BLaER1 treated with 17β-estradiol and CSF1 and Interleukin-3, amounts not matched to agents 10 nM and 100 nM (cell line): ENCODE measurements around the gene ZNF106.
A peak's percentile ranks its signal among the peaks of the same experiment; 100 is the strongest.

ENCODE experiments used
- H3K27ac ChIP-seq, 11 experiments: shearing (Covaris generic); formaldehyde crosslinking; 2 replicates each; pipeline ENCODE4 v1.8.1; 2022
- H3K27me3 ChIP-seq, 11 experiments: shearing (Covaris generic); formaldehyde crosslinking; 2 replicates each; pipeline ENCODE4 v1.8.1; 2022
- H3K36me3 ChIP-seq, 11 experiments: shearing (Covaris generic); formaldehyde crosslinking; 2 replicates each; pipeline ENCODE4 v1.8.1; 2022
- H3K4me1 ChIP-seq, 10 experiments: shearing (Covaris generic); formaldehyde crosslinking; 2 replicates each; pipeline ENCODE4 v1.8.1; 2022
- H3K4me2 ChIP-seq, 11 experiments: shearing (Covaris generic); formaldehyde crosslinking; 2 replicates each; pipeline ENCODE4 v1.8.1; 2022
- H3K4me3 ChIP-seq, 10 experiments: shearing (Covaris generic); formaldehyde crosslinking; 2 replicates each; pipeline ENCODE4 v1.8.1; 2022
- H3K9ac ChIP-seq, 11 experiments: shearing (Covaris generic); formaldehyde crosslinking; 2 replicates each; pipeline ENCODE4 v1.8.1; 2022
- H3K9me3 ChIP-seq, 11 experiments: shearing (Covaris generic); formaldehyde crosslinking; replicated peaks in 1 of 11; 2 replicates each; pipeline ENCODE4 v1.8.1; 2022
- H4K20me1 ChIP-seq, 11 experiments: shearing (Covaris generic); formaldehyde crosslinking; 2 replicates each; pipeline ENCODE4 v1.8.1; 2022
- Cebpa-rat ChIP-seq, 11 experiments: shearing (Covaris generic); IDR thresholded peaks; 2 replicates each; pipeline ENCODE4 v1.8.1; 2022

The ZNF106 gene

DNA sequence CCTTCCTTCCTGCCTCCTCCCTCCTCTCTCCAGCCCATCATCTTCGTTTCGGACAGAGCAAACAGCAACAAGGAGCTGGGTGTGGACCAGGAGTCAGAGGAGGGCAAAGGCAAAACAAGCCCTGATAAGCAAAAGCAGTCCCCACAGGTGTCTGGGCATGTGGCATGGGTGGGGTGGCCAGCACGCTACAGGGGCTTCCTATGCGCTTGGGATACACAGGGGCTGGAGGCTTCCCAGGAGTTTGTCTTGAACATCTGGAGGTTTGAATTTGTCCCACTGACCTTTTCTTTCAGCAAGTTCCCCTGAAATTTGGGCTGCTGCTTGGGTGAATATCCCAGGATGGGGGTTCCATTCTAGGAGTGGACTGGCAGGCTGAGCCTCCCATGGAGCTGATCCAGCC is 82.8 kb downstream of the ZNF106 start:
- Histone ChIP-seq H3K27ac (no peak overlapping the region), H3K9ac (no peak overlapping the region), H3K27me3 (no peaks in the 10 kb centered on the region), H3K4me2 (no peak overlapping the region), H3K4me1 (peaks cover 6 to 16% (median 7%) of the 10 kb centered on the region in 10 experiments), H4K20me1 (peaks cover 0 to 15% (median 0%) of the 10 kb centered on the region in 11 experiments; a peak in 3 of 22 replicates), H3K4me3 (no peak overlapping the region), H3K36me3 (peaks cover 24 to 41% (median 32%) of the 10 kb centered on the region in 11 experiments), H3K9me3 (no peaks in the 10 kb centered on the region)
- no peak for TF ChIP-seq Cebpa-rat (IDR thresholded peaks at IDR 0.05)

DNA sequence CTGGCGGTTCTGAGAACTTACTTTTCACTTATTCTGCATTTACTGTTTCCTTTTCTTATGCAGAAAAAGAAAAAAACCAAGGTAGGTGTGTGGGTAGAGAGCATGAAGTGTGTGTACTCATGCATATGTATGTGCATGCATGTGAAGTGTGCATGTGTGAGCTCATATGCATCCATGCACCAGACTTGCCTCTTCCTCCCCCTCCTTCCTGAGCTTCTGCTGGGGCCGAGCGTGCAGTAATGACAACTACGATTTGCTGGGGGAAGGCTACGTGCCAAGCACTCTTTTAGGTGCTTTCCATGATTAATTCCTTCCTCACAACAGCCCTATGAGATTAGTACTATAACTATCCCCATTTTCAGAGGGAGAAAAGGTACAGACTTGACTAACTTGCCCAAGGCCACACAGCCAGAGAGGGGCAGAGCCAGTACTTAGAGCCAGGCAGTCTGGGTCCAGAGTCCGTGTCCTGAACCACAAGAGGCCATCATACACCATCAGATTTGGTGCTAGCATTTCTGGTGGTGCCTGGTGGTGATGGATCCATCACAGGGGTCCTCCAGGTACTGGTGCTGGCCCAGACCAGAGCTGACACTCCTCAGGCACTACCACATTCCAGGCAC is 85.0 kb downstream of the ZNF106 start:
- peaks cover 0 to 10% (median 0%) of the 10 kb centered on the region in 11 experiments; a peak in 1 of 22 replicates for H4K20me1 ChIP-seq
- TF ChIP-seq Cebpa-rat (IDR thresholded peaks at IDR 0.05), result no peak
- H3K9me3 ChIP-seq, result peaks cover 0 to 4% (median 0%) of the 10 kb centered on the region in 11 experiments; a peak in 1 of 22 replicates
- H3K27me3 ChIP-seq, result no peaks in the 10 kb centered on the region
- no peak overlapping the region for H3K4me3 ChIP-seq
- H3K36me3 ChIP-seq, result peaks cover 5 to 19% (median 11%) of the 10 kb centered on the region in 11 experiments
- H3K27ac ChIP-seq, result no peak overlapping the region
- H3K4me1 ChIP-seq, result peaks cover 28 to 37% (median 29%) of the 10 kb centered on the region in 10 experiments
- H3K4me2 ChIP-seq, result no peak overlapping the region
- no peak overlapping the region for H3K9ac ChIP-seq

DNA sequence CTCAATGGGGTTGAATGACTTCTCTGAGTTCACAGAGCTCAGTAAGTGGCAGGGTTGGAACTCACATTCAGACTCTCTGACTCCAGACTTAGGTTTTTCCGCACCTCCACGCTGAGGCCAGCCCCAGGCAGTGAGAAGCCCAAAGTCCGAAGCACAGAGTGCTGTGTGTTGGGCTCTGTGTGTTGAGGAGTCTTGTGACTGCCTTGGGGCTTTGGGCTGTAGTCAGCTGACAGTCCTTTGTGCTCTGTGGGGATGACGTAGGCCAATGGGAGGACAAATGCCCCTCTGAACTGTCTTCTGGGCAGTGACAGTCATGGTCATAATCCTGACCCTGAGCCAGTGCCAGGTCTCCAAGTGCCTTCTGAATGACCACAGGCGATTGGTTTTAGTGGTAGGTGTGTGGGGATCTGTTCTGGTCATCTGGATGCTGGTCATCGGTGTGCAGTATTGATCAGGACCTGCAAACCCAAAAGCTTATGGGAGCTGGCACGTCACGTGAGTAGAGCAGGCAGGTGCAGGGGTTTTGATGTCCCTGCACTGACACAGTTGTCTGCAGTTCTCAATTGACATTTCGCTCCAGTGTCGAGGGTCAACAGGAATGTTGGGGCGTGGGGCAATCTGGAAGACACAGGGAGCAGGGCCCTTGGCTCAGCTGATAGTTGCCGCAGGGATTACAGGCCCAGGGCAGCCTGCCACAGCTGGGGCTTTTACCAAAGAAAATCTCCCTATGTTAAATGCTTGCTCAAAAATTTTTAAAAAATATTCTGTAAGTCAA is 86.3 kb downstream of the ZNF106 start:
- no peaks in the 10 kb centered on the region; a peak in 1 of 22 replicates for H4K20me1 ChIP-seq
- TF ChIP-seq Cebpa-rat (IDR thresholded peaks at IDR 0.05), result no peak
- H3K27me3 ChIP-seq, result no peaks in the 10 kb centered on the region
- H3K9ac ChIP-seq, result no peak overlapping the region
- peaks cover 0 to 4% (median 0%) of the 10 kb centered on the region in 11 experiments; a peak in 1 of 22 replicates for H3K9me3 ChIP-seq
- peak overlapping the region in 1 of 11 experiments; percentile 6; a peak in 1 of 22 replicates for H3K4me2 ChIP-seq
- no peak overlapping the region for H3K4me3 ChIP-seq
- peaks cover 0 to 7% (median 0%) of the 10 kb centered on the region in 11 experiments; a peak in 5 of 22 replicates for H3K36me3 ChIP-seq
- no peak overlapping the region for H3K27ac ChIP-seq
- peaks cover 37 to 43% (median 41%) of the 10 kb centered on the region in 10 experiments for H3K4me1 ChIP-seq

DNA sequence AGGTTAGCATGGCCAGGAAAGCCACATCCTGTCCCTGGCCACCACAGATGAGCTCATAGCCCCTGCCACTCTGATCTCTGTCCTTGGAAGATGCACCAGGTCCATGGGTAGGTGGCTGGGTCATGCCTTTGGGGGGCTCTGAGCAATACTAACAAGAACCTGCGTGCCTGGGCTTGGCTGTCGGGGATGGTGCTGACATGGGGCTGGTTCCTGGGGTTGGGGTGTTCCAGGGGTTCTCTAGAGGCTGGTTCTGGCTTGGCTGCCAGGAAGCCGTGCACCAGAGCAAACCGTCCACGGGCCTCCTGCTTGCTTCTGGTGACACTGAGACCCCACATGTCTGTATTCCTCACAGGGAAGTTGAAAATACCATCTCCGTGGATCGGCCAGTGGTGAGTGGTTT is 87.6 kb downstream of the ZNF106 start:
- Histone ChIP-seq H3K9ac (no peak overlapping the region), H3K27me3 (no peaks in the 10 kb centered on the region), H3K27ac (peak overlapping the region in 6 of 11 experiments; percentile 70 to 82 (median 78); a peak in 6 of 22 replicates), H3K4me3 (no peak overlapping the region), H3K36me3 (peaks cover 0 to 7% (median 0%) of the 10 kb centered on the region in 11 experiments; a peak in 5 of 22 replicates), H4K20me1 (no peaks in the 10 kb centered on the region), H3K4me1 (peaks cover 37 to 55% (median 53%) of the 10 kb centered on the region in 10 experiments), H3K9me3 (peaks cover 0 to 4% (median 0%) of the 10 kb centered on the region in 11 experiments; a peak in 1 of 22 replicates), H3K4me2 (peak overlapping the region; percentile 77 to 93 (median 90); a peak in 21 of 22 replicates)
- TF ChIP-seq Cebpa-rat (IDR thresholded peaks at IDR 0.05), result no peak

DNA sequence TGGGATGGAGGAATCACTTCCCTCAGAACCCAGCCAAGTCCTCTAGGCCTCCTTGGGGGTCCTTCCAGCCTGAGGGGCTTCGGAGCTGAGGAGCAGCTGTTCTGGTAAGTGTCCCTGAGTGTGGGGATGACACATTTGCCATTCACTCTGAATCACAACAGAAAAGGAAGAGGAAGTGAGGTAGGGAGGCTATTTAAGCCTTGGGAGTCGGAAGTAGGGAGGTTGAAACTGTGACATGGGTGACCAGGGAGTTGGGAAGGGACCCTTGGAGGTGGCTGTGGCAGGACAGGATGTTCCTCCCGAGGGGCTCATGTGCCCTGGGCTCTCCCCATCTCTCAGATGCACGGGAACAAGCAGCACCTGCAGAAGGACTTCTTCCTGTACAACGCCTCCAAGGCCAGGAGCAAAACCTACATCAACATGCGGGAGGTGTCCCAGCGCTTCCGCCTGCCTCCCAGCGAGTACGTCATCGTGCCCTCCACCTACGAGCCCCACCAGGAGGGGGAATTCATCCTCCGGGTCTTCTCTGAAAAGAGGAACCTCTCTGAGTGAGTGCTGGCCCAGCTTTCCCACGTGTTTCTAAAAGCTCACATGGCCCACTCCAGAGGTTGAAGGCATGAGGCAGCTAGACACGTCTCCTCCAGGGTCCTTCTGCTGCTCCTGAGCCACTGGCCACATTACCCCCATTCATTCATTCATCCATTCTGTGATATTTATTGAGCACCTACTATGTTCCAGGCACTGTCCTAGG is 88.3 kb downstream of the ZNF106 start:
- Histone ChIP-seq H3K27me3 (no peaks in the 10 kb centered on the region), H3K9me3 (peaks cover 0 to 4% (median 0%) of the 10 kb centered on the region in 11 experiments; a peak in 1 of 22 replicates), H3K4me3 (peak overlapping the region; percentile 34 to 58 (median 52)), H3K4me2 (peak overlapping the region; percentile 77 to 93 (median 90)), H3K27ac (peak overlapping the region; percentile 21 to 83 (median 77); a peak in 21 of 22 replicates), H3K36me3 (peaks cover 0 to 7% (median 0%) of the 10 kb centered on the region in 11 experiments; a peak in 4 of 22 replicates), H4K20me1 (no peaks in the 10 kb centered on the region), H3K9ac (peak overlapping the region in 10 of 11 experiments; percentile 38 to 69 (median 62); a peak in 19 of 22 replicates), H3K4me1 (peaks cover 37 to 58% (median 53%) of the 10 kb centered on the region in 10 experiments)
- no peak for TF ChIP-seq Cebpa-rat (IDR thresholded peaks at IDR 0.05)

DNA sequence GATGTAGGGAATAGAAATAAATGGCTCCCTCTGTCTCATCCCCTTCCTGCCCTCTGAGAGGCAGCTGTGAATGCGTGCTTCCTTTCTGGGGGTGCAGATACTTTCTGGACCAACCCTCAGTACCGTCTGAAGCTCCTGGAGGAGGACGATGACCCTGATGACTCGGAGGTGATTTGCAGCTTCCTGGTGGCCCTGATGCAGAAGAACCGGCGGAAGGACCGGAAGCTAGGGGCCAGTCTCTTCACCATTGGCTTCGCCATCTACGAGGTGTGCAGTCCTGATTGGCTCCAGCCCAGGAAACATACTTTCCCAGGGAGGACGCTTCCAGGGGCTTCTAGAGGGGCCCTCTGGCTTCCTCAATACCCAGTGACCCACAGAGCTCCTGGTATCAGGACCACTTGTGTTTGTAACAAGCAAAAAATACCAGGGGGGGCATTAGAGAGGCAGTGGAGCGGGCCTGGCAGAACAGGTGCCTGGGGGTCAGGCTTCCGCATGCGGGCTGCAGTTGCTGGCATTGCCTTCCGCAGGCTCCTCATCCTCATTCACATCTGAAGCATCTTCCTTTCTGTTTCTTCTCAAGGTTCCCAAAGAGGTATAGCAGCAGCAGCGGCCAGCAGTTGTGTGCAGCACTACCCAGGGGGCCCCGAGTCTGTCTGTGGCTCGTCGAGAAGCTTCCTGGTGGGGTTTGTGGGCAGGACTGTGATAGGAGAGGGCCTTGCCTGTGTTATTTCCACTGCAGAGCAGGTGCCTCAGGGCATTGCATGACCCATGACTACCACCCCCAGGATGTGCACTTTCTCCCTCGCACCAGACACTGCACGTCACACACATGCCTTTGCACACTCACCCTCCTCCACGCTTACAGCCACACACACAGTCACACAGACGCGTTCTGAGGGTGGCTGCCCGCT is 89.1 kb downstream of the ZNF106 start:
- Histone ChIP-seq H3K36me3 (peaks cover 0 to 7% (median 0%) of the 10 kb centered on the region in 11 experiments; a peak in 5 of 22 replicates), H3K9ac (peak overlapping the region in 10 of 11 experiments; percentile 38 to 69 (median 62); a peak in 19 of 22 replicates), H4K20me1 (no peaks in the 10 kb centered on the region), H3K4me1 (peaks cover 37 to 58% (median 53%) of the 10 kb centered on the region in 10 experiments), H3K9me3 (peaks cover 0 to 4% (median 0%) of the 10 kb centered on the region in 11 experiments; a peak in 1 of 22 replicates), H3K4me2 (peak overlapping the region; percentile 77 to 93 (median 90)), H3K4me3 (peak overlapping the region; percentile 34 to 58 (median 52)), H3K27me3 (no peaks in the 10 kb centered on the region), H3K27ac (peak overlapping the region; percentile 21 to 83 (median 77); a peak in 21 of 22 replicates)
- TF ChIP-seq Cebpa-rat (IDR thresholded peaks at IDR 0.05), result no peak

DNA sequence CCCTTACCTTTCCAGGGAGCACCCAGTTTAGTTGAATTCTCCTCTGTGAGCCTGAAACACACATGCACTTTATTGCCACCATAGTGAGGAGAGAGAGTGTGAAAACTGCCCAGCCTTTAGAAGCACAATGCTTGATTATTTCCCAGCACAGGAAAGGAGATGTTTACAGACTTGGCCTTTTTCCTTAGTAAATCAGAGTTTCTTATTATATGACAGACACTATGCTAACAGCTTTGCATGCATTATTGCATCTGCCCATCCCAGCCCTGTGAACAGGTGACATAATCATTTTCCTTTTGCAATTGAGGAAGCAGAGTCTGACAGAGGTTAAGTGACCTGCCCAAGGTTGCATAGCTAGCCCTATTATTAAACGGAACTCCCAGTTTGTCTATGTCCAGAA is 95.1 kb downstream of the ZNF106 start:
- Histone ChIP-seq H4K20me1 (no peaks in the 10 kb centered on the region), H3K4me1 (peaks cover 0 to 37% (median 23%) of the 10 kb centered on the region in 10 experiments; a peak in 18 of 20 replicates), H3K9ac (no peak overlapping the region), H3K27me3 (no peaks in the 10 kb centered on the region), H3K4me2 (no peak overlapping the region), H3K36me3 (no peaks in the 10 kb centered on the region; a peak in 3 of 22 replicates), H3K4me3 (no peak overlapping the region), H3K27ac (no peak overlapping the region), H3K9me3 (no peaks in the 10 kb centered on the region)
- no peak for TF ChIP-seq Cebpa-rat (IDR thresholded peaks at IDR 0.05)
